Measurements from ENCODE around the gene C1QTNF12.

DNA sequence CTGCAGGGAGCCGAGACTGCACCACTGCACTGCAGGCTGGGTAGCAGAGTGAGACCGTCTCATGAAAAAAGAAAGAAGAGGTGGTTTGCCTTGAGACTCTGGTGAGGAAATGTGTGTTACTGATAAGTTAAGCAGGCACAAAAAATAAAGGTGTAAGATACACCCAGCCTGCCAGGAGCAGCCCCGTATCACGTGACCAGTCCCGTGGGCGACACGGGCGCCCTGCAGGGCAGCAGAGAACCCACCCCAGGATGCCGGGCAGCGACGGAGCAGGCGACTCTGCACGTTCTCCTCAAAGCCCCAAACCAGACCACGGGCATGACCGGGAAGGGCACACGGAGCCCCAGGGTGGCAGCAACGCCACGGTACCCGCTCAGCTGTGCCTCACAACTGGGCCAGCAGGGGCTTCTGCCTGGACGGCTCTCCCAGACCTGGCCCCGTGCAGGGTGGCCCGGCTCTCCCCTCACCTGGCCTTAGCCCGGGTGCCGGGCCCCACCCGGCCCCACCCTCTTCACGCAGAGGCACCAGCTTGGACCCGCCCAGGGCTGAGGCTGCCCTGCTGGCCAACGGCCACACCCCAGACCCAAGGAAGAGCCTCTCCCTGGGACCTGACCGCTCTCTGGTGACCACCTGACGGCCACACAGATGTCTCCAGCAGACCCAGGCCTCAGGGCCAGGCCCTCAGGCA lies 24.5 kb downstream of the C1QTNF12 start:
- TF ChIP-seq, protein P1, sequence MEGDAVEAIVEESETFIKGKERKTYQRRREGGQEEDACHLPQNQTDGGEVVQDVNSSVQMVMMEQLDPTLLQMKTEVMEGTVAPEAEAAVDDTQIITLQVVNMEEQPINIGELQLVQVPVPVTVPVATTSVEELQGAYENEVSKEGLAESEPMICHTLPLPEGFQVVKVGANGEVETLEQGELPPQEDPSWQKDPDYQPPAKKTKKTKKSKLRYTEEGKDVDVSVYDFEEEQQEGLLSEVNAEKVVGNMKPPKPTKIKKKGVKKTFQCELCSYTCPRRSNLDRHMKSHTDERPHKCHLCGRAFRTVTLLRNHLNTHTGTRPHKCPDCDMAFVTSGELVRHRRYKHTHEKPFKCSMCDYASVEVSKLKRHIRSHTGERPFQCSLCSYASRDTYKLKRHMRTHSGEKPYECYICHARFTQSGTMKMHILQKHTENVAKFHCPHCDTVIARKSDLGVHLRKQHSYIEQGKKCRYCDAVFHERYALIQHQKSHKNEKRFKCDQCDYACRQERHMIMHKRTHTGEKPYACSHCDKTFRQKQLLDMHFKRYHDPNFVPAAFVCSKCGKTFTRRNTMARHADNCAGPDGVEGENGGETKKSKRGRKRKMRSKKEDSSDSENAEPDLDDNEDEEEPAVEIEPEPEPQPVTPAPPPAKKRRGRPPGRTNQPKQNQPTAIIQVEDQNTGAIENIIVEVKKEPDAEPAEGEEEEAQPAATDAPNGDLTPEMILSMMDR (IDR thresholded peaks at IDR 0.05) = no peak
- no peak for TF ChIP-seq POLR2A (IDR thresholded peaks at IDR 0.05)

Data from Peyer's patch (tissue), 4 donors.